Adipose tissue (tissue), 3 donors: ENCODE results near the gene STOML2. TPM values are rescaled to one million over a fixed set of nuclear protein-coding genes. Genes with fewer than 3 reads are reported as not detected.
"Not testable (repeated sequence)": the region's sequence is repeated elsewhere in the genome, so short reads cannot be mapped to it uniquely, and the experiment has no call there.

ENCODE experiments used
- H3K27ac ChIP-seq: one replicate; pipeline ENCODE4 v1.5.1; 2013; ENCODE audit warnings: low read depth, low read length
- WGBS, 3 donors: extraction: QIAGEN DNeasy Blood & Tissue Kit; methylation state at CpG; one replicate each; pipeline ENCODE4 v1.1.7; 2013; 5-methylcytosine and 5-hydroxymethylcytosine counted together
- polyA plus RNA-seq, 3 donors: library from polyadenylated mRNA; stranded (reverse); fragments of 200-250 nt; gene quantifications; one replicate each; pipeline ENCODE4 v1.2.3, GENCODE V29; 2013
- donor health status: healthy with polysubstance abuse.
- donor health status: Bipolar disorder and iron deficiency.
- donor health status: healthy.

STOML2 gene
- 100 to 1,000 TPM in 1 of 3 donors, 10 to 100 TPM in 2; 67.7 to 110 (median 79.7) TPM for polyA plus RNA-seq

GRCh38 chr9:35102769-35103659 lies at the start of gene STOML2:
Gene STOML2, minus strand, starts transcription at chr9:35103131. Its CDS starts 37 bp downstream, at chr9:35103094.
- 0 to 1% (median 1%) methylated on average over 57 of the region's 57 CpGs for WGBS, 3 donors
- peak within 1 kb of the TSS; percentile 11 for H3K27ac ChIP-seq

GRCh38 chr9:35147941-35148563 lies 45.1 kb upstream of the STOML2 start:
- WGBS, 3 donors, result 78 to 81% (median 79%) methylated on average over 5 of the region's 5 CpGs
- H3K27ac ChIP-seq, result not testable (repeated sequence)

- H3K27ac ChIP-seq, result no peak overlapping the region
These were observed 39.1 kb upstream of the STOML2 start for GRCh38 chr9:35142037-35142436.

GRCh38 chr9:35140093-35140492 lies 37.2 kb upstream of the STOML2 start:
- H3K27ac ChIP-seq, result no peak overlapping the region
- 89 to 97% (median 90%) methylated on average over 2 of the region's 2 CpGs for WGBS, 3 donors

More at GRCh38 chr9:35142037-35142436, 39.1 kb upstream of the STOML2 start:
- WGBS, 3 donors, result 93 to 95% (median 94%) methylated on average over 5 of the region's 5 CpGs

GRCh38 chr9:35136866-35137265 lies 33.9 kb upstream of the STOML2 start:
- H3K27ac ChIP-seq, result no peak overlapping the region
- 71 to 82% (median 82%) methylated on average over 8 of the region's 8 CpGs for WGBS, 3 donors

GRCh38 chr9:35135988-35136387 lies 33.1 kb upstream of the STOML2 start:
- WGBS, 3 donors, result 84 to 94% (median 91%) methylated on average over 7 of the region's 7 CpGs
- H3K27ac ChIP-seq, result no peak overlapping the region

GRCh38 chr9:35134920-35135319 lies 32.0 kb upstream of the STOML2 start:
- no peak overlapping the region for H3K27ac ChIP-seq
- 84 to 88% (median 86%) methylated on average over 6 of the region's 6 CpGs for WGBS, 3 donors

GRCh38 chr9:35116898-35117551 lies 14.1 kb upstream of the STOML2 start:
- H3K27ac ChIP-seq, result no peak overlapping the region
- WGBS, 3 donors, result 20 to 23% (median 22%) methylated on average over 30 of the region's 30 CpGs

GRCh38 chr9:35116539-35116897 lies 13.6 kb upstream of the STOML2 start:
- no peak overlapping the region for H3K27ac ChIP-seq
- 0% methylated on average over 12 of the region's 12 CpGs for WGBS, 3 donors

GRCh38 chr9:35115680-35116538 lies 13.0 kb upstream of the STOML2 start, which contains the start of gene ATOSB:
Gene ATOSB, minus strand, starts transcription at chr9:35115862. Its CDS starts 7,588 bp downstream, at chr9:35108274.
- WGBS, 3 donors, result 0 to 1% (median 0%) methylated on average over 49 to 54 of the region's 54 CpGs
- peak within 1 kb of the TSS; percentile 51 for H3K27ac ChIP-seq

GRCh38 chr9:35114840-35115628 lies 12.1 kb upstream of the STOML2 start:
- H3K27ac ChIP-seq, result peak overlapping the region; percentile 51
- 6 to 9% (median 7%) methylated on average over 12 of the region's 12 CpGs for WGBS, 3 donors

- WGBS, 3 donors, result 1 to 21% (median 2%) methylated on average over 5 of the region's 5 CpGs
- peak overlapping the region; percentile 51 for H3K27ac ChIP-seq
These were observed 11.3 kb upstream of the STOML2 start for GRCh38 chr9:35114113-35114839.

GRCh38 chr9:35112257-35113020 lies 9.5 kb upstream of the STOML2 start:
- no peak overlapping the region for H3K27ac ChIP-seq
- WGBS, 3 donors, result 65 to 78% (median 77%) methylated on average over 3 of the region's 3 CpGs

- WGBS, 3 donors, result 1 to 2% (median 1%) methylated on average over 48 to 57 of the region's 57 CpGs
- H3K27ac ChIP-seq, result peak overlapping the region; percentile 58
These were observed 8.3 kb upstream of the STOML2 start for GRCh38 chr9:35111001-35111933.

- H3K27ac ChIP-seq, result no peak overlapping the region
- 27 to 40% (median 32%) methylated on average over 3 of the region's 3 CpGs for WGBS, 3 donors
These were observed 7.4 kb upstream of the STOML2 start for GRCh38 chr9:35110327-35110761.
